GM19193 (cell line): ENCODE data around the gene SETX.

Source experiments
- POLR2A ChIP-seq: IDR thresholded peaks from 4 replicates; pipeline ENCODE4 v1.6.1; 2011; ENCODE audit not compliant: insufficient read depth, insufficient read length; ENCODE audit errors: extremely low read depth

SETX gene

DNA sequence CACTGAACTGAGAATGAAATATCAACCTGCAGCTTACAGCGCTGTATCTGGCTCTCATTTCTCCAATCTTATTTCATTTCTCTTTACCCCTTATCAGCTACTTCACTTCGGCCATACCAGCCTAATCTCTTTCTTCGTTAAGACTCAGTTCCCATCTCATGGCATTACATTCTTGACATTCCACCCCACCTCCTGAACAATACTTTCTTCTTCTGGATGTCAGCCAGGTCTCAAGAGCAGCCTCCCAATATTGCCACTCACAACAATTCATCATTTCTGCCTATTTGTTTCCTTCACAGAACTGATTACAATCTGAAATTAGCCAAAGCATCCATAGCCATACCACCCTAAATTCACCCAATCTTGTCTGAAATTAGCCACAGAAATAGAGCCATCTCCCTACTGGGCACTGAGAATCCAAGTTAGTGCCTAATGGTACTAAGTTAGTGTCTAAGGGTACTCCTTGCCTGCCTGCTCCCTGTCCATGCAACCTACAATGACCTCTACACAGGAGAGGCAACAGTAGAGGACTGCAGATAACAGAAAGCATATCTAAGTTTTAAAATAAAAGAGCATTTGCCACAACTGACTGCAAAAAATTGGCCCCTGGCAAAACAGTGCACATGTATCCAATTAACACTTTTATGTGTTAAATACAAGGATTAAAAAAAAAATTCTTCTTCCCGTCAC is 35.2 kb downstream of the SETX start:
- no peak for TF ChIP-seq POLR2A

DNA sequence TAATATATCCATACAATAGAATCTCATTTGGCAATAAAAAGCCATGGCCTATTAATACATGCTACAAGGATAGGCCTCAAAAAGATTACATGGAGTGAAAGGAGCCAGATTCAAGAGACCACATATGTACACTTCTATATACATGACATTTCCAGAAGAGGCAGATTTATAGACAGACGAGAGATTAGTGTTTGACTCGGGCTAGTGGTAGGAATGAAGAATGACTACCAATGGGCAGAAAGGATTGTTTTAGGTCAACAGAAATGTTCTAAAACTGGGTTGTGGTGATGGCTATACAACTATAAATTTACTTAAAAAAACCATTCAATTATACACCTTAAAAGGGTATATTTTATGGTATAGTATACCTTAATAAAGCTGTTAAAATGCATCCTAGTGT is 41.9 kb downstream of the SETX start:
- TF ChIP-seq POLR2A = no peak

DNA sequence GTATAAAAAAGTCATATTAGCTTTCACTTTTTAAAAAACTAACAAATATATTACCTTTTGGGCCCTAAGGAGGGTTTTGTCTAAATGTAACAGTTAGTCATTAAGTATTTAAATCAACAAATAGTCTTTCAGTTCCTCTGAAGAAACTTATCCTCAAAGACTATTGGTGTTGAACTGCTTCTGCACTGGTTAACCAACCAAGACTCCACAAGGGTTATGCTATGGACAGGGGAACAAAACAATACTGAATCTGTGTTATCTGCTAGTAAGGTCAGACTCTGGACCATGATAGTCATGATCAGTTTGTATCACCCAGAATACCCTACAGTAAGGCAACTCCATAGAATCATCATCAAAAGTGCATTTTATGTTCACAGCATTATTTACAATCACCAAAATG is 42.4 kb downstream of the SETX start:
- no peak for TF ChIP-seq POLR2A

DNA sequence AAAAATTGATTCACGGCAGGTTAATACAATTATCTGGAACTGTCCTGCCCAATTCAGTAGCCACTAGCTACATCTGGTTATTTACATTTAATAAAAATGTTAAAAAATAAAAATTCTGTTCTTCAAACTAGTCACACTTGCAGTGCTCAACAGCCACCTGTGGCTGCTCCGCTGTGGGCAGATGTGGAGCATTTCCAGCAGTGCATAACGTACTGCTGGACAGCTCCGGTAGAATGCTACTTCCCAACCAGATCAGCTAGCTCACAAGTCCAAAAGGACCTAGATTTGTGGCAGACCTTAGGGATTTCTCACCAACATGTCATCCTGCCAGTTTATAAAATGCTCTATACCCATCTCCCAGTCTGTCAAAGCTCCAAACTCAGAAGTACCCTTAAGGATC is 42.8 kb downstream of the SETX start:
- no peak for TF ChIP-seq POLR2A

DNA sequence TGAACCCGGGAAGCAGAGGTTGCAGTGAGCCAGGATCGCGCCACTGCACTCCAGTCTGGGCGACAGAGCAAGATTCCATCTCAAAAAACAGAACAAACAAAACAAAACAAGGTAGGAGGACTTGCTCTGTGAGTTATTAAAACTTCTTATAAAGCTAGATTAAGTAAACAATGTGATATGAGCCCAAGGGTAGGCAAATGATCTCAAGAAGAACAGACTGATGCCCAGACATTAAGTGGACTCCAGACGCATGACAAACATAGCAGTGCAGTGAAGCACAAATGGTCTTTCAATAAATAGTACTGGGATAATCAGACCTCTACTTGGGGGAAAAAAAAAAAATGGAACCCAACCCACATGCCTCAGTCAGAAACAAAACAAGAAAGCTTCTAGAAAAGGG is 45.7 kb downstream of the SETX start:
- TF ChIP-seq POLR2A = no peak

DNA sequence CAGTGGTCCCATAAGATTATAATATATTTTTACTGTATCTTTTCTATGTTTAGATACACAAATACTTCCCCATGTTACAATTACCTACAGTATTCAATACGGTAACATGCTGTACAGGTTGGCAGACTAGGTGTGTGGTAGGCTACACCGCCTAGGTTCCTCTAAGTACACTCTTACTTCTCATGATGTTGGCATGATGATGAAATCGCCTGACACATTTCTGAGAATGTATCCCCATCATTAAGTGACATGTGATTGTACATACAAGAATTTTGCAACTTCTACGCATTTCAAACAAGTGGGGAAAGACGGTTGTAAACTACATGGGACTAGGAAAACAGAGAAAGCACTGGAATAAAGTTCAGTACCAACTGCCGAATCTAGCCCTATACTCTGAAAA is 53.3 kb downstream of the SETX start:
- TF ChIP-seq POLR2A = no peak

DNA sequence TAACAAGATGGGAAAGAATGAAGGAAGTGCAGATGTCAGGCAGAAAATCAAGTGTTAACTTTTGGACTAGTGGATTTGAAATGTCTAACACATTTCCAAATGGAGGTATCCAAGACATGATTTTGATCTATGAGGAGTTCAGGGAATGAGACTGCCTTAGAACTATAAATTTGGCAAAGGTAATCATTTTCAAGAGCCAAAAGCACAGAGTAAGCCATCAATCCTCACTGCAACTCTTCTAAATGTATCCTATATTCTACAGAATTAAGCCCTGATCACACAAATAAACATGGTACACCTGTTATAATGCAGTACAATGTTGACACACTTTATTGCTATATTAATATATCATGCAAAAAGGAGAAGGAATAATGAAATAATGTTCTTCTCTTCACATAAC is 55.6 kb downstream of the SETX start:
- TF ChIP-seq POLR2A = no peak

DNA sequence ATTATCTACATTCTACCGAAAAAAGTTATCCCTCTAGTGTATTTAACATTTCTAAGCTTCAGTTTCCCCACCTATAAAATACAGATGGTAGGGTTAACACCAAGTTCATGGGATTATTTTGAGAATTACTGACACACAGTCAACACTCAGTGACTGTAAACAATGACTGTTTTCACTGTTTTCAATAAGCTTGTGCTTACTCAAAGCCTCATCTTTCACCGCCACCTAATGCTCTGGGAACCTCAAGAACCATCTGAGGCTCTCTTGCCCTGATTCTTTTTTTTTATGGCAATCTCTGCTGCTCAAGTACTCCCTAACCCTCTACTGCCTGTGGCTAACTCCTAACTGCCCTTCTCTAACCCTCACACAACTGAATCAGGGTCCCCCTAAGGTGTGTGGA is 59.6 kb downstream of the SETX start:
- TF ChIP-seq POLR2A = no peak

DNA sequence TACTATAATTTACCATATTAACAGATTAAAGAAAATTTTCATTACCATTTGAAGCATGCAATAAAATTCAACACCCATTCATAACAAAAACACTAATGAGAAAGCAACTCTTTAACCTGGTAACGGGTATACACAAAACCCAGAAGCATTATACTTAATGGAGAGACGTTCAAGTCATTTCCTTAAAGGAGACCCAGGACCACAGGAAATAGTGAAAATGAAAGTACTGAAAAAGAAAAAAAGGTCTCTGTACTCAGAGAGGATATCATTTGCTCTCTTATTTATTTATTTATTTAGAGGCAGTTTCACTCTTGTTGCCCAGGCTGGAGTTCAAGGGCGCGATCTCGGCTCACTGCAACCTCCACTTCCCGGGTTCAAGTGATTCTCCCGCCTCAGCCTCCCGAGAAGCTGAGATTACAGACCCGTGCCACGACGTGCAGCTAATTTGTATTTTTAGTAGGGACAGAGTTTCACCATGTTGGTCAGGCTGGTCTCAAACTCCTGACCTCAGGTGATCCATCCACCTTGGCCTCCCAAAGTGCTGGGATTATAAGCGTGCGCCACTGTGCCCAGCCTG is 61.6 kb downstream of the SETX start:
- TF ChIP-seq POLR2A = no peak

DNA sequence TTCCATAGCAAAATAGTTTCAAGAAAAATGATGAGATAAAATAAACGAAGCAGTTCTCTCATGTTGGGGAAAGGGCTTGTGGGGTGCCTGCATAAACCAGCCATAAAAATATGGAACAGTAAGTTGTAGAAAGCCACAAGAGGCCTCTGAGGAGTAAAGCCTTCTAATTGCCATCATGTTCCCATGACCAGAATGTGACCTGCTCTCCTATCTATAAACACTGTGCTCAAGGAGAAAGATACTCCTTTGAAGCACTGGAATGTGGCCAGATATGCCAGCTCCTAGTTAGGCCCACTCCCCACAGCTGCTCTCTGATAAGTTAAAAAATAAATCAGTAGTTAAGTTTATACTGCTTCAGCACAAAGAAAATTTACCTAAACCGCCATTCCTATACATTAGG is 65.8 kb downstream of the SETX start:
- TF ChIP-seq POLR2A = no peak

DNA sequence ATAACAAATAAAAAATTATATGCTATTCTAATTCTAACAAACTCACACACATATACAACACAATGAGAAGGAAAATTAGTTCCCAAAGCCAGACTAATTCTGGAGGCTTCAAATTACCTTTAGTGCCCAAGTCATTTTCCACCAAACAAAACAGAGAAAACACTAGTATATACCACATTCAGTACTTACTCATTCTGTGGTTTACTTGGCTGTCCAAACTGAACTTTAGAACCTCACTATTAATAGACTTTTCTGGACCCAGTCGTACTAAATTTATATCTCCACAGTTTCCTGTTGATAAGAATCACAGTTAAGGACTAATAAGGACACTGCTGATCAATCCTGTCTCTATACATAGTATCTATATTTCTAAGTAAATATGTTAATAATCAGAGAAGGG is 66.4 kb downstream of the SETX start:
- no peak for TF ChIP-seq POLR2A

DNA sequence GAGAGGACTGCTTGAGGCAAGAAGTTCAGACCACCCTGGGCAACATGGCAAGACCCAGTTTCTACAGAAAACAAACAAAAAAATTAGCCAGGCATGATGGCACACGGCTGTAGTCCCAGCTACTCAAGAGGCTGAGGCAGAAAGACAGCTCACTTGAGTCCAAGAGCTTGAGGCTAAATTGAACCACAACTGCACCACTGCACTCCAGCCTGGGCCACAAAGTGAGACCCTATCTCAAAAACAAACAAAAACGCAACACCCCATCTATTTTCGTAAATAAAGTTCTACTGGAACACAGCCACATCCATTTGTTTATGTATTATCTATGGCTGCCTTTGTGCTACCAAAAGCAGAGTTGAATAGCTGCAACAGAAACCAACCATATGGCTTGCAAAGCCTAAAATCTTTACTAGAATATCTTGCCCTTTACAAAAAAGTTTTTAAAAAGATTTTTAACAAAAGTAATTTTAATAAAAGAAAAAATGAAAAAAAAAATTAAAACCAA is 67.5 kb downstream of the SETX start:
- TF ChIP-seq POLR2A = no peak

DNA sequence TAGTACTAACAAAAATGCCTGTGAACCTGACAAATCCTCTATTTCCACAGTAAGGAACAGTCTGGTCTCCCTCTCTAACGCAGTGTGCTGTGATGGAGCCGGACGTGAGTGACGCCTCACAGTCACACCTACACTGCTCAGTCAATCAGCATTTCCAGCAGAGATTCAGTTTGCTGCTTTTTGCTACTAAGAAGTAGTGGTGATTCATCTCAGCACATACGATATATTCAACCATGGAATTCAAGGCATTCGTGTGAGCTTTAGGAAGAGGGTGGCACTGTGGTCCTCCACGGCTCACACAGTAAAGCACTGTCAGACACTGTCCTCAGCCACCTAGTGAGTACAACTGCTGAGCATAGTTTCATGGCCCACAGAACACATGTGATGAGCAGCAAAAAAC is 70.9 kb downstream of the SETX start:
- no peak for TF ChIP-seq POLR2A

DNA sequence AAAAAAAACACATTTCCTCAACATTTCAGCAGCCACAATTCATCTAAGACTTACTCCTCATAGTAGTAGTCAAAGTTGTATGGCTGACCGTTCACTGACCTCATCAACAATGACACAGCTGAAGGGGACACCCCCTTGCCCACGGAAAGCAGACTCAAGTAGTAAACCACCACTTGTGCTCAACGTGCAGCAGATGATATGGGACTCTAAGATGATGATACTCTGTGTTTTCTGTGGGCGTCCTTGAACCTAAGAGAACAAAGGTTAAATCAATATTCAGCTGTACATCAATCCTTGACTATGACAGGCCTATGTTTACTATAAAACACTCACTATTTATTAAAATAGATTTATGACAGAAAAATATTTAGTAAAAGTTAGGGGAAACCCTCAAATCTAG is 71.6 kb downstream of the SETX start:
- no peak for TF ChIP-seq POLR2A

DNA sequence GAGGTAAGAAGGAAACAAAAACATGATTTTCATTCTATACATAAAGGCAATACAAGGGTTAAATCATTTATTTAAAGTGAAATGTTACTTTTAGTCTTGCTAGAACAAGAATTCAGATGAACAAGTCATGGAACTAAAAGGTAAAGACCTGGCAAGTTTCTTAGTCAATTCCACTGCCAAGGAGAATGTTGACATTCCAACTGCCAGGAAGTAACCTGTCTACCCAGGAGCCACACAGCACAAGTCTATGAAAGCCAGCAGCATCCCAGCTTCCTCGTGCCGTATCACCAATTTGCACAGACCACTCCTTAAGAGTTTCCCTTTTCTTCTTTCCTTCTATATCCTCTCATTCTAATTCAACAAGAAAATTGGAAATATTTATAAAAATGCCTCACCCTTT is 79.9 kb downstream of the SETX start:
- no peak for TF ChIP-seq POLR2A

DNA sequence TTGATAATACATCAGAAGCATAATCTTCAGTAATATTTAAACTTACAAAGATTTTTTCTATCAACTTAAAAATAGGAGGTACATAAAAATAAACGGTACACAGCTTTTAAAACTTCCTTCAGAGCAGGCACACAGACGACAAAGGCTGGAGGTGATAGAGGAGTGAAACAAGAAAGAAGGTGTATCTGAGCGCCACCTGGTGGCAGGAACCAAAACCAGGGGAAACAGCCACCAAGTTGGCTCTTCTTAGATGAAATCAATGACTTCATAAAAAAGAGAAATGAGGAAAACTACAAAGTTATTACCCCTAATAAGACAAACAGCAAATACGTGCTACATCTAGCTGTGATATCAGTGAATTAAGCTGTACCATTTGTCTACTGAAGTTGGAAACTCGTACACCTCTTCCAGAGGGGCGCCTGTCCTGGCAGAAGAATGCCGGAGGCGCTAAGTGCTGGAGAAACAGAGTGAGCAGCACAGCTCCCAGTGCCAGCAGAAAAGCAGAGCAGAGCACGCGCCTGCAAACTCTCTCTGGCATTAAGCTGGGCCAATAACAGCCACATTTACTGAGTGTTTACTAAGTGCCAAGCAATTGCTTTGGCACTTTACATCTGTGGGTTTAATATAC is 85.9 kb downstream of the SETX start:
- TF ChIP-seq POLR2A = no peak
